ENCODE data around the gene ENDOV. TPM values are rescaled to one million over a fixed set of nuclear protein-coding genes. Genes with fewer than 3 reads are reported as not detected.

Gene ENDOV
- total RNA-seq, 3 donors from 2014 or later = 24.1 to 29.7 (median 24.9) TPM

DNA sequence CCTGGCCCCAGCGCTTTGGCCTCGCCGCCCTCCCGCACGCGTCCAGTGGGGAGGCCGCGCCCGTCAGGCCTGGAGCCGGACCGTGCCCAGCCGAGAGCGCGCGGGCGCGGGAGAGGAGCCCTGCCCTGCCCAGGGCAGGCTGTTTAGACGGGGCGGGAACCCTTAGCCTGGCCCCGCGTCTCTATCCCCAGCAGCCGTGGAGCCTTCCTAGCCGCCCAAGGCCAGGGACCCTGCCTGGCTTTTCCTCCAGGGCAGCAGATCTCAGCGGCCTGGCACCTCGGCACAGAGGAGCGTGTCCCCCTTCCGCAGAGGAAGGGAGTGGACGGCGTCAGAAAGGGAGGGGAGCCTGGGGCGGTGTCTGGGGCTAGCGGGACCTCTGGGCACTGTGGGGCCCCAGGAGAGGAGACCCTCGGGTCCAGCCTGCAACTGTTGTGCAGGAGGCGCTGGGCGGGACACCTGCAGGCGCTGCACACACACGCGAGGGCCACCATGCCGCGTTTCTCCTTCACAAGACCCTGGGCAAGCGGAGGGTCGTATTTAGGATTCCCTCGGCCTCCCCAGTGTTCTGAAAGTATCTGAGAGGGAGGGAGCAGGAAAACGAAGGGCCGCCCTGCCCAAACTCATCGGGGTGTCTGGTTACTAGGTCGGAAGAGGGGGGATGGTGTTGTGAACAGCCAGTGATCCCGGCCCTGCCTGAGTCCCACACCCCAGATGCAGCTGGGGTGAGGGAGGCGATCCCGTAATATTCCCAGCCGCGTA lies 63.7 kb downstream of the ENDOV start:
- DNase-seq (no peak), ATAC-seq (no peak)
- TF ChIP-seq, protein P1, sequence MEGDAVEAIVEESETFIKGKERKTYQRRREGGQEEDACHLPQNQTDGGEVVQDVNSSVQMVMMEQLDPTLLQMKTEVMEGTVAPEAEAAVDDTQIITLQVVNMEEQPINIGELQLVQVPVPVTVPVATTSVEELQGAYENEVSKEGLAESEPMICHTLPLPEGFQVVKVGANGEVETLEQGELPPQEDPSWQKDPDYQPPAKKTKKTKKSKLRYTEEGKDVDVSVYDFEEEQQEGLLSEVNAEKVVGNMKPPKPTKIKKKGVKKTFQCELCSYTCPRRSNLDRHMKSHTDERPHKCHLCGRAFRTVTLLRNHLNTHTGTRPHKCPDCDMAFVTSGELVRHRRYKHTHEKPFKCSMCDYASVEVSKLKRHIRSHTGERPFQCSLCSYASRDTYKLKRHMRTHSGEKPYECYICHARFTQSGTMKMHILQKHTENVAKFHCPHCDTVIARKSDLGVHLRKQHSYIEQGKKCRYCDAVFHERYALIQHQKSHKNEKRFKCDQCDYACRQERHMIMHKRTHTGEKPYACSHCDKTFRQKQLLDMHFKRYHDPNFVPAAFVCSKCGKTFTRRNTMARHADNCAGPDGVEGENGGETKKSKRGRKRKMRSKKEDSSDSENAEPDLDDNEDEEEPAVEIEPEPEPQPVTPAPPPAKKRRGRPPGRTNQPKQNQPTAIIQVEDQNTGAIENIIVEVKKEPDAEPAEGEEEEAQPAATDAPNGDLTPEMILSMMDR (IDR thresholded peaks at IDR 0.05) = no peak
- Histone ChIP-seq H3K4me3 (no peak overlapping the region), H3K36me3 (ENCODE audit: low read depth) (no peaks in the 10 kb centered on the region), H3K4me1 (ENCODE audit: low read depth) (peaks cover 34% of the 10 kb centered on the region), H3K9me3 (no peaks in the 10 kb centered on the region)
- intact Hi-C loops (cut with DNase I, micrococcal nuclease) = no loop called here

DNA sequence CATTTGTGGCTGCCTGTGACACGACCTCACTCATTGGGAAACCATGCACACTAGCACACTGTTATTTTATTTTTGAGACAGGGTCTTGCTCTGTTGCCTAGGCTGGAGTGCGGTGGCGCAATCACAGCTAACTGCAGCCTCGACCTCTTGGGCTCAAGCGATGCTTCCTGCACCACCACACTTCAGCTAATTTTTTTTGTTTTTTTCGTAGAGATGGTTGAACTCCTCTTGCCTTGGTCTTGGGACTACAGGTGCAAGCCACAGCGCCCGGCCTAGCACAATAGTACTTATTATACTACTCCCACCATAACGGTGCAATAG lies 64.2 kb downstream of the ENDOV start:
- no peak for DNase-seq
- Histone ChIP-seq H3K9me3 (no peaks in the 10 kb centered on the region), H3K36me3 (ENCODE audit: low read depth) (no peaks in the 10 kb centered on the region), H3K4me1 (ENCODE audit: low read depth) (peaks cover 34% of the 10 kb centered on the region), H3K4me3 (no peak overlapping the region)
- TF ChIP-seq, protein P1 (IDR thresholded peaks at IDR 0.05) = no peak
- ATAC-seq = no peak
- intact Hi-C loops (cut with DNase I, micrococcal nuclease) = no loop called here

DNA sequence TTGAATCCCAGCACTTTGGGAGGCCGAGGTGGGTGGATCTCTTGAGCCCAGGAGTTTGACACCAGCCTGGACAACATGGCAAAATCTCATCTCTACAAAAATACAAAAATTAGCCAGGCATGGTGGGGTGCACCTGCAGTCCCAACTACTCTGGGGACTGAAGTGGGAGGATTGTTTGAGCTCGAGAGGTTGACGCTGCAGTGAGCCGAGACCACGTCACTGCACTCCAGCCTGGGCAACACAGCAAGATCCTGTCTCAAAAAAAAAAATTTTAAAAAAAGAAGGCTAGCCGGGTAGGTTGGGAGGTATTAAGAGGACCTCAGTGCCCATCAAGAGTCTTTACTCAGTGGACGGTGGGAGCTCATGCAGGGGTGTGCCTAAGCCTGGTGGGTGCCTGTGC lies 65.3 kb downstream of the ENDOV start:
- no peaks in the 10 kb centered on the region for H3K9me3 ChIP-seq
- no peaks in the 10 kb centered on the region for H3K36me3 ChIP-seq (ENCODE audit: low read depth)
- ATAC-seq (no peak), DNase-seq (no peak)
- intact Hi-C loops (cut with DNase I, micrococcal nuclease) = no loop called here
- TF ChIP-seq, protein P1 (IDR thresholded peaks at IDR 0.05) = no peak
- H3K4me3 ChIP-seq = no peak overlapping the region
- peaks cover 25% of the 10 kb centered on the region for H3K4me1 ChIP-seq (ENCODE audit: low read depth)

DNA sequence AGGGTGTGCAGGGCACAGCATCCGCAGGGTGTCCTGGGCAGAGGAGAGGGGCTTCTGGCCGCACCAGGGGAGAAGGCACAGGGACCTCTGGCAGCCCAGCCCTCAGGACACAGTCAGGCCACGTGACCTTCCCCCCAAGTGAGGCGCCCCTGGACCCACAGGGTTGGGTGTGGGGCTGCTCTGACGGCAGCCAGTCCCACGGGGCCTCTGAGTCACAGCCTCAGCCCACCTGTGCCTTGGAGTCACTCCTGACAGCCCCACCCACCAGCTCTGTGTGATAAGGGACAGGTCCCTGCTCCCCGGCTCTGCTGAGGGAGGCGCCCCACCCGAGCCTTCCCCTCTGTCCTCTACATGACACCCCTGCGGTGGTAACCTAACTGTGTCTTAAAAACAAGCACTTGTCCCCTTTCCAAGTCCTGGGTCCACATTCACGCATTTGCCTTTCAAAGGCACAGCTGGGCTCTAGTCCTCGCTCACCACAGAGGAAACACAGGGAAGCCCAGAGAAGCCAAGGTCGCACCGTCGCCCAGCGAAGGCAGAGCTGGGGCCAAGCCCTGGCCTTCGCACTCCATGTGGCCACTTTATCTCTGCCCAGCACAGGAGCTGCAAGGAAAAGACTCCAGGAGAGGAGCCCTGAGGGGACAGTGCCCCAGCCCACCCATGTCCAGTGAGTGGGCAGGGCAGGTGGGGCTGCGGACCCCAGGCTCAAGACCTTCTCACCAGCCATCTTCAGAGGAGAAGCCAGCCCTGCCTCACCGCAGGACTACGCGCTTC lies 66.5 kb downstream of the ENDOV start:
- ATAC-seq = no peak
- no peak for DNase-seq
- Histone ChIP-seq H3K4me3 (no peak overlapping the region), H3K9me3 (no peaks in the 10 kb centered on the region), H3K4me1 (ENCODE audit: low read depth) (peaks cover 21% of the 10 kb centered on the region), H3K36me3 (ENCODE audit: low read depth) (no peaks in the 10 kb centered on the region)
- TF ChIP-seq, protein P1 (IDR thresholded peaks at IDR 0.05) = no peak
- intact Hi-C loops (cut with DNase I, micrococcal nuclease) = no loop called here

DNA sequence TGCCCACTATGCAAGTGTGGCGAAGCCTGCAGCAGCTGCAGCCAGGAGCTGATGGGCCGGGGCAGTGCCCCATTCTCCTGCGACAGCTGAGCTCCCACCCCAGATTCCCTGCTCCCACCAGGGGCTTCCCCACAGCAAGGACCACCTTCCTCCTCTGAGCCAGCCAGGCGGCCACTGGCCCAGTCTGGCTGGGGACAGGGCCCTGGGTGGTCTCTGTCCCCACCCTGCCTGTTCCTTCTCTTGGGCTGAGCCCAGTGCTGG lies 67.0 kb downstream of the ENDOV start:
- Histone ChIP-seq H3K4me3 (no peak overlapping the region), H3K9me3 (no peaks in the 10 kb centered on the region), H3K4me1 (ENCODE audit: low read depth) (peaks cover 16% of the 10 kb centered on the region), H3K36me3 (ENCODE audit: low read depth) (no peaks in the 10 kb centered on the region)
- DNase-seq (no peak), ATAC-seq (no peak)
- intact Hi-C loops (cut with DNase I, micrococcal nuclease) = no loop called here
- TF ChIP-seq, protein P1 (IDR thresholded peaks at IDR 0.05) = no peak
